ENCODE data around the gene ARHGEF10L. TPM values are rescaled to one million over a fixed set of nuclear protein-coding genes. Genes with fewer than 3 reads are reported as not detected.

Gene ARHGEF10L
- total RNA-seq, 1 donor from 2014 or later: 53.0 TPM

DNA sequence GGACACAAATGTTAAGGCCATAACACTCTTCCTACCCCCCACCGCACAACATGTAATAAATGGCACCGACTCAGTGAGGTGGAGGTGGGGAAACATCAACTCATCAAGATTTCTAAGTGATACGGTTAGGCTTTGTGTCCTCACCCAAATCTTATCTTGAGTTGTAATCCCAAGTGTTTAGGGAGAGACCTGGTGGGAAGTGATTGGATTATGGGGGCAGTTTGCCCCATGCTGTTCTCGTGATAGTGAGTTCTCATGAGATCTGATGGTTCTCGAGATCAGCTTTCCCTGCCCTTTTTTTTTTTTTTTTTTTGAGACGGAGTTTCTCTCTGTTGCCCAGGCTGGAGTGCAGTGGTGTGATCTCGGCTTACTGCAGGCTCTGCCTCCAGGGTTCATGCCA is 164.7 kb downstream of the ARHGEF10L start:
- DNase-seq (ENCODE audit: low spot score): no peak

DNA sequence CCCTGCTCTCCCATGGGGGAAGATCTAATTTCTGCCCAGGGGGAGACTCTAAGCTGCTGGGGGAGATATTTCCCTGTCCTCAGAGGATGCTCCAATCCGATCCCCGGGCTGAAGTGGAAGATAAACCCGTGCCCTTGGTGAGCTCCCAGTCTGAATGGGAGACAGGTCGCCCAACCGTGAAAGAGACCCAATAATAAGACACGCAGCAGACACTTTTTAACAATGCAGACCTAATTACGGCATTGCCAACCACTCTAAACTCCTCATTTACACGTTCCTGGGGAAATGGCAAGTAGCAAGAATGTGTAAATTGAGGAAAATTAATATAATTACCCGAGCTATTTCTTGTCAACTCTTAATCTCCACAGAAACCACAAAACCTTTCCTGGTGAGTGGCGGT is 166.9 kb downstream of the ARHGEF10L start:
- no peak for DNase-seq (ENCODE audit: low spot score)

GRCh38 chr1:17709981-17710380 is 170.5 kb downstream of the ARHGEF10L start:
- DNase-seq (ENCODE audit: low spot score): no peak

- no peak for DNase-seq (ENCODE audit: low spot score)
These were observed 171.5 kb downstream of the ARHGEF10L start for GRCh38 chr1:17710889-17711576.

DNA sequence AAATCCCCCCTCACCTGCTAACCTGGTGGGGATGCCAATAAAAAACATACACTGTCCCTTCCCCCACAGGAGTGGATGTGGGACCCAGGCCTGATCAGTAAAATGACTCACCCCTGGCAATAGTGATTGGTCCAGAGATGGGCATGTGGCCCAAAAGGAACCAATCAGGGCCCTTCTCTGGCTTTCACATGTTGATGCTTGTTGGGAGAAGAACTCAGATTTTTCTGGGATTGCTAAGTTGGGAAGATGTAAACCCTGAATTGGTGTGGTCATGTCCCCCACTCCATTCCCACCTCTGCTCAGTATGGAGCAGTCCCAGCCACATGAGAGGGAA is 172.0 kb downstream of the ARHGEF10L start:
- DNase-seq (ENCODE audit: low spot score): no peak

DNA sequence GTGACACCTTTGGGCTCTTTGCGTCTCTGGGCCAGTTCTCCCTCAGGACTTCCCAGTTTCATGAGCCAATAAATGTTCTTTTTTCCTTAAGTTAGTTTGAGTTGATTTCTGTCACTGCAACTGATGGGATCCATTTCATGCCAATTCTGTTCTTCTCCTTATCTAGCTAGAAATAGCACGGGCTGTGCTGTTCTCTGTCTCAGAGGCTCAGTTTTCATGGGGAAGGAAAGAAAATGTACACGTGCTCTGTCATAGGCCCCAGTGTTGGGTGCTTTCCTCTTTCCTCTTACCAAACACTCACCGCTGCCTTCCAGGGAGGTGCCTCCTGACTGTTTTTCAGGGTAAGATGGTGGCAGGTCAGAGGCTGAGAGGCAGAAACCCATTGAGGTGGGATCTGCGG is 172.4 kb downstream of the ARHGEF10L start:
- no peak for DNase-seq (ENCODE audit: low spot score)

DNA sequence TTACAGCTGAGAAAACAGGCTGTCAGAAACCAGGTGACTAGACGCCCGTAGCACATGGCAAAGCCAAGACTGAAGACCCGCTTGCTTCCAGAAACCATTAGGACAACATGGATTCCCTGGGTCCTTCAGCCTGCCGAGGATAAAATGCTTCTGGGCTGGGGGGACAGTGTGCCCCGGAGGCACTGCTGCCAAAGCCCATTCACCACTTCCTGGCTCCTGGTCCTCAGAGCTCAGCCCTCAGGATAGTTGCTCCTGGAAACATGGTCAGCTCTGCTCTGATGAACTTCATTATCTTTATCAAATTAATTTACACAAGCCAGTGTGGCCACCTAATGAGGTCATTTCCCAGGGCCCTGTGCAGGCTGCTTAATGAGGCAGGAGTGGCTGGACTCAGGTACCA is 174.5 kb downstream of the ARHGEF10L start:
- DNase-seq (ENCODE audit: low spot score): no peak

DNA sequence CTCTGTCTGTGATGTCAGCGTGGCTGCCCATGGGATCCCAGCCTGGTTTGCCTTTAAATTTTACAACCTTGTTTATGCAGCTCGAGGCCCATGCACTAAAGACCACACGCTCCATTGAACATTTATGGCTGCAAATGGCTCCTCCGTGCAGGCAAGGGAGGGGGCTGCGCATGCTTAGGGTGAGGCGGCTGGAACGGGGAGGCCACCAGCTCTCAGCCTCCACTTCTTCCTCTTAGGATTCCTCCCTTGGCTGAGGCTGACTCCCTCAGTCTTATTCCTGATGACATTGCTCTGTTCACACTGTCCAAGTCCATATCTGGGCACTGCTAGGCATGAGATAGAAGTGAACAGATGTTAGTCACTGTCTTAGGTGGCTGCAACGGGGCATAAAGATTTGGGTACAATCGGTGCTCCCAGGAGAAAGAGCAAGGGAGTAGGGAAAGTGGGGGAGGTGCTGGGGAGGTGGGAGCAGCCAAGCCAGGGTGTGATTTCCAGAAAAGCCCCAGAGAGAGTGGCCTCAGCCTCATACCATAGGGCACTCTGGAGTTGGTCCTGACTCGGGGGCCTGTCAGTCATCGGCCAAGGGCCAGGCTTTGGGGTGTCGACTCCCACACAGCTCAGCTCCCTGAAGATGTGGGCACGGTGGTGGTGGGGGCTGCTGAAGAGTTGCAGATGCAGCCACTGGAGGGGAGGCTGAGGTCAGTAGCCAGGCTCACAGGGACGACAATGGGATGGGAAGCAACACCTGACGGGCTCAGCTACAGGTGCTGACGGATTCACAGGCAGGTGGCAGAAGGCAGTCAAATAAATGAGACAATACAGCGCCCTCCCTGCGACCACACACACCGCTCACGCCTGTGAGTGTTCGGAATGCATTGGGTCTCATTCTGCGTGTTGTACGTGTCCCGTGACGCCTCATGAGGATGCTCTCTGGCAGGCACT is 178.4 kb downstream of the ARHGEF10L start:
- DNase-seq (ENCODE audit: low spot score): no peak

DNA sequence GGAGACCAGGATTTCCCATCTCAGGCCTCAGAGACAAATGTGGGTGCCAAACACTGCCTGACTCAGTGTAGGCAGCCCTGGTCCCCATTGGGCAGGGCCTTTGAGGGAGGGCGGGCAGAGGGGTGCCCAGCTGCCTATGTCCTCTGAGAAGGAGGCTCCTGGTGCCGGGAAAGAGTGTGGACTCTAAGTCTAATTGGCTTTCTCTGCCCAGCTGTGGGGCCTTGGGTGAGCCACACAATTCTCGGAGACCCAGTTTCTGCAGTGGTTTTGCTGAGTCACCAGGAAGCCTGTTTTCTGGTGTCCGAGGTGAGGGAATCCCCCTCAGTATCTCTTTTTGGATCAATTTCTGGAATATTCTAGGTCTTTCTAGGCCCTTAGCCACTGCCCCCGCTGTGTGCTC is 180.4 kb downstream of the ARHGEF10L start:
- DNase-seq (ENCODE audit: low spot score): no peak

DNA sequence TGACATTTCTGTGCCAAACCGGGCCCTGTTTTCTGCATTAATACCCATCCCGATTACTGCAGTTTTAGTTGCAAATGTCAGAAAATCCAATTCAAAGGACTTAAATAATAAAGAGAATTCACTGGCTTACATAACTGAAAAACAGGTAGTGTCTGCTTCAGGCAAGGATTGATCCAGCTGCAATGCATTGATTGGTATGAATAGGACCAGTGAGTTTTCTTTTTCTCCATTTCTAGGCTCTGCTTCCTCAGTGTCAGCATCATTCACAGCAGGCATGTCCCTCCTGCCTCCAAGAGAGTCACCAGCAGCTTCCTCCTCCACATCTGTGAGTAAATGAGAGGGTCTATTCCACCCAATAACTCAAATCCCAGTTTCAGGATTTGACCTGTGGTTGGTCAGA is 181.9 kb downstream of the ARHGEF10L start:
- no peak for DNase-seq (ENCODE audit: low spot score)

DNA sequence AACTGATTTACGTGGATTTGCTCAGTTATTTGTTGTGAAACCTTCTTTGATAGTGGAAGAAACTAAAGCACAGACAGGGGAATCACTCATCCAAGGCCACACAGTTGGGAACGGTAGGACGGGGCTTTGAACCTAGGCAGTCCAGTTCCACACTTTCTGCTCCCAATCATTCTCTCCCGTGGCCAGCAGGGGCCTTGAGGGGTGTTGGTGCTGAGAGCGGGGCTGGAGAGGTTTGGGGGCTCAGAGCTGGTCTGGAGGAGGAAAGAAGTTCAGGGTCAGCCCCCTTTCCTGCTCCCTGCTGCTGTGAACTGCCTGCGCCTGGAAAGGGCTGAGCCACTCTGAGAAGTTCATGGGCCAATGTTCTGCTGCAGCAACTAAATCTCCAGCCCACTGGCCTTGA is 184.2 kb downstream of the ARHGEF10L start:
- DNase-seq (ENCODE audit: low spot score): no peak

DNA sequence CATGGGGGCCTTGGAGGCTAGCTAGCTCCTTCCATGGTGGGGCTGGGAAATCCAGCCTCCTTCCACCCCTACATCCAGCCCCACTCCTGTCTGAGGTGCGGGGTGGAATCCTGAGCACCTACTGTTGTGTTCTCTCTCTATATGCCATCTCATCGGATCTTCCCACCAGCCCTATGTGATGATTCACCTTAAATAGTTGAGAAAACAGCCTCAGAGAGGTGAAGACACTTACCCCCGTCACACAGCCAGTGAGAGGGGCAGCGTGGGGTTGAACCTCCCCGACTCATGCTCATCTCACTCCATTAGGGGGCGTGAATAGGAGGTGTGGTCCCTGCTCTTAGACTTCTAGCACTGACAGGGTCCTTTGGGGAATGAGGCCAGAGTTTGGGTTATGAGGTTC is 184.7 kb downstream of the ARHGEF10L start:
- DNase-seq (ENCODE audit: low spot score): no peak

GRCh38 chr1:17725084-17725719 is 185.7 kb downstream of the ARHGEF10L start:
- DNase-seq (ENCODE audit: low spot score): no peak

GRCh38 chr1:17725811-17726582 is 186.5 kb downstream of the ARHGEF10L start:
- no peak for DNase-seq (ENCODE audit: low spot score)

DNA sequence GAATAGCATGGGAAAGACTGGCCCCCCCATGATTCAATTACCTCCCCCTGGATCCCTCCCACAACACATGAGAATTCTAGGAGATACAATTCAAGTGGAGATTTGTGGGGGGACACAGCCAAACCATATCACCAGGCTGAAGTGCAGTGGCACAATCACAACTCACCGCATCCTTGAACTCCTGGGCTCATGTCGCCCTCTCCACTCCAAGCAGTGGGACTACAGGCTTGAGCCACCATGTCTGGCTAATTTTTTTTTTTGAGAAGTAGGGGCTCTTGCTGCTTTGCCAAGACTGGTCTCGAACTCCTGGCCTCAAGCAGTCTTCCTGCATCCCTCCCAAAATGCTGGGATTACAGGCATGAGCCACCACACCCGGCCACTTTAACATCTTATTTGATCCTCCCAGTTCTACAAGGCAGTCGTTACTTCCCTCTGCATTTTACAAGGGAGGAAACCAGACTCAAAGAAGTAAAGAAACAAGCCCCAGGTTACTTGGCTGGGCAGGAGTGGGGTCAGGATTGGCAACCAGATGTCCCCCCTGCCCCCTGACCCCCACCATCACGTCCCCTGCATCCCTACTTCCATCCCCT is 188.7 kb downstream of the ARHGEF10L start:
- DNase-seq (ENCODE audit: low spot score): no peak

DNA sequence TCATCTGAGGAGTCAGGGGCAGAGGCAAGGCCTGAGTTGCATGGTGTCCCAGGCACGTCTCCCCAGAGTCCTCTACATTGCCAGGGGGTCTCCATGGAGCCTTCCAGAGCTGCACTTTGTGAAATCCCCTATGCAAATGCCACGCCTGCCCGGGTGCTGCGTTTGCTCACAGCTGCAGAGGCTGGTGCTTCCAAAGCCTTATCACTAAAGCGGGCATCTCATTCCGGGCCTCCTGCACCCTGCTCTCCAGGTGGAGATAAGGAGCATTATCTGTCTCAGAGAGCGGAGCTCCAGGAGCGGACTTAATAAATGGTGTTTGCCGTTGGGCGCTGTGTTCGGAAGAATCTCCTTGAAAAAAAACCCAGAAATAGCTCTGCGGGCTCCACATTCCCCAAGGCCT is 189.8 kb downstream of the ARHGEF10L start:
- DNase-seq (ENCODE audit: low spot score): no peak

DNA sequence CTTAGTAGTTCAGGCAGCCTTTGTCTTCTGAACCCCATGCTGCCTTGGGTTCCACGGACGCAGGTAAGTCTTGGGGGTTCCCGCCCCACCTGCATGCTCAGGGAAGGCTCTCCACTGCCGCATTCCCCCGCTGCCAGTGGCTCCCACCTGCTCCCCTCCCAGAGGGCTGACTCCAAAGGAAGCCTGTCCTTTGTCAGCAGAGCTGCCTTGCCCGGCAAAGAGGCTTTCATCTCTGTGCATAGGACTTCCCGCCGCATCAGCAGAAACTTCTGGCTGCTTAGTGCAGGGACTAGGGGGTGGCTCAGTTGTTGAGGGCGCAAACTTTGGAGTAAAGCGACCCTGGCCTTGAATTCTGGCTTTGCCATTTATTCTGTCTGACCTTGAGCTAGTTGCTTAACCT is 190.4 kb downstream of the ARHGEF10L start:
- DNase-seq (ENCODE audit: low spot score): no peak

DNA sequence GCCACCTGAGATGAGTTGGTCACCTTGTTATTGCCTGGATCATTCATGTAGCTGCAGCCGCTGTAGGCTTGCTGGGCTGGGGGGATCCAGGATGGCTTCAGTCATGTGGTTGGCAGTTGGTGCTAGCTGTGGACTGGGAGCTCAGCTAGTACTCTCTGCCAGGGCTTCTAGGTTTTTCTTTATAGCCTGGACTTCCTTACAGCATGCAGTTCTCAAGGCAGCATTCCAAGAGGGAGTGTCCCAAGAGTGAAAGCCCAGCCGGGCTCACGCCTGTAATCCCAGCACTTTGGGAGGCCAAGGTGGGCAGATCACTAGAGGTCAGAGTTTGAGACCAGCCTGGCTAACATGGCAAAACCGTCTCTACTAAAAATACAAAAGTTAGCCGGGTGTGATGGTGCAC is 192.0 kb downstream of the ARHGEF10L start:
- no peak for DNase-seq (ENCODE audit: low spot score)

- DNase-seq (ENCODE audit: low spot score): no peak
These were observed 193.0 kb downstream of the ARHGEF10L start for GRCh38 chr1:17732475-17732874.

DNA sequence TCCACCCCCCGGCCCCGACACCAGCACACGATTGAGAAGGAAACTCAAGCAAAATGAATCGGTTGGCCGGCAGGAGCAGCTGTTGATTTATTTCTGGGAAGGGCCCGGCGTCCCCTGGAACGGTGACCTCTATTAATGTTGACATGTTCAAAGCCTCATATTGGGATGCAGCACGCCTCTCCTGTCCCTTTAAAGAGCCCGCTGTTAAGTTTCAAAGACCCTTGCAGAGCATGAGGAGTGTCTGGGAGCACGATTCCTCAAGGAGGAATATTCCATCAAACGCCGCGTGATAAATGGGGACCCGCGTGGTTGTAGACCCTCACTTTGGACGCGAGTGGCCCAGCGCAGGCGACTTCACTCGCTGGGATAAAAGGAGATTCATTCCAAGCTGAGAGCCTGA is 194.2 kb downstream of the ARHGEF10L start:
- no peak for DNase-seq (ENCODE audit: low spot score)

GRCh38 chr1:17734609-17735008 is 195.1 kb downstream of the ARHGEF10L start:
- DNase-seq (ENCODE audit: low spot score): no peak

DNA sequence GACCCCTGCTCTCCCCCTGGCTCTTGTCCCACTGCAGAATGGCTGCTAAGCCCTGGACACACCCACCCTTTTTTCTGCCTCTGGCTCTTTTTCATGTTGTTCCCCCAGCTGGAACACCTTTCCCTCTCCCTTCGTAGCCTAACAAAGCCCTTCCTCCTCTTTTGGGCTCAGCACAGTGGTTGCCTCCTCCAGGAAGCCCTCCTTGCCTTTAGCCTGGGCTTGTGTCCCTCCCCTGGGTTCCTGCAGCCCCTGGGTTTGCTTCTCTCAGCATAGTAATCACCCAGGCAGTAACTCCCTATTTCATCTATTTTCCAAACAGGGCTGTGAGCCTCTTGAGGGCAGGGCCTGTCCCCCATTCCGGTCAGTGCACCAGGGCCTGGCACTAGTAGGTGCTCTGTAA is 195.8 kb downstream of the ARHGEF10L start:
- DNase-seq (ENCODE audit: low spot score): no peak

All from mucosa of gallbladder (tissue), 1 donor.